ENCODE results near the gene RAET1G.
A peak's percentile ranks its signal among the peaks of the same experiment; 100 is the strongest.
"Not testable (repeated sequence)": the region's sequence is repeated elsewhere in the genome, so short reads cannot be mapped to it uniquely, and the experiment has no call there.

Gene RAET1G

GRCh38 chr6:149938013-149938570, 15.2 kb upstream of the RAET1G start:
- peak; percentile 16 for TF ChIP-seq CTCF (IDR thresholded peaks at IDR 0.05; ENCODE audit: insufficient read depth, low read depth, low read length, missing control alignments)
- H3K4me3 ChIP-seq (ENCODE audit: low read length), result peak overlapping the region; percentile 53
- not testable (repeated sequence) for DNase-seq (ENCODE audit: low read depth)

GRCh38 chr6:149936743-149937142, 13.8 kb upstream of the RAET1G start:
- DNase-seq (ENCODE audit: low read depth), result no peak
- TF ChIP-seq CTCF (IDR thresholded peaks at IDR 0.05; ENCODE audit: insufficient read depth, low read depth, low read length, missing control alignments), result no peak
- no peak overlapping the region for H3K4me3 ChIP-seq (ENCODE audit: low read length)

- DNase-seq (ENCODE audit: low read depth), result no peak
- no peak for TF ChIP-seq CTCF (IDR thresholded peaks at IDR 0.05; ENCODE audit: insufficient read depth, low read depth, low read length, missing control alignments)
- no peak overlapping the region for H3K4me3 ChIP-seq (ENCODE audit: low read length)
These were observed 12.7 kb upstream of the RAET1G start for GRCh38 chr6:149935668-149936067.

- peak; percentile 51 for DNase-seq (ENCODE audit: low read depth)
- no peak for TF ChIP-seq CTCF (IDR thresholded peaks at IDR 0.05; ENCODE audit: insufficient read depth, low read depth, low read length, missing control alignments)
- H3K4me3 ChIP-seq (ENCODE audit: low read length), result no peak overlapping the region
These were observed 12.3 kb upstream of the RAET1G start for GRCh38 chr6:149935246-149935645.

- no peak overlapping the region for H3K4me3 ChIP-seq (ENCODE audit: low read length)
- TF ChIP-seq CTCF (IDR thresholded peaks at IDR 0.05; ENCODE audit: insufficient read depth, low read depth, low read length, missing control alignments), result peak; percentile 68
- DNase-seq (ENCODE audit: low read depth), result peak; percentile 70
These were observed 11.6 kb upstream of the RAET1G start for GRCh38 chr6:149934249-149935156.

- DNase-seq (ENCODE audit: low read depth), result no peak
- TF ChIP-seq CTCF (IDR thresholded peaks at IDR 0.05; ENCODE audit: insufficient read depth, low read depth, low read length, missing control alignments), result no peak
- no peak overlapping the region for H3K4me3 ChIP-seq (ENCODE audit: low read length)
These were observed 10.5 kb upstream of the RAET1G start for GRCh38 chr6:149933461-149933860.

All from epithelial cell of esophagus (primary cell).